Endothelial cell of umbilical vein (primary cell): ENCODE data around the gene WDR26. TPM values are rescaled to one million over a fixed set of nuclear protein-coding genes. Genes with fewer than 3 reads are reported as not detected.
"Not testable (repeated sequence)": the region's sequence is repeated elsewhere in the genome, so short reads cannot be mapped to it uniquely, and the experiment has no call there.

Source experiments
- BruUV-seq: library from RNA; stranded (reverse); fragments of 400-500 nt; replicated peaks from 2 replicates; lab custom pipeline; 2021; lab: Mats Ljungman, UMichigan
- CTCF ChIA-PET: fragments of 300-600, 350-600 bp; sonication (Branson Sonifier 250); formaldehyde crosslinking; loops from one replicate; lab custom pipeline; 2021; ENCODE audit warnings: antibody characterized with exemption, inconsistent platforms; lab: Charles Lee
- POLR2A ChIA-PET: fragments of 300-600, 350-600 bp; sonication (Branson Sonifier 250); formaldehyde crosslinking; loops from one replicate; lab custom pipeline; 2021; ENCODE audit warnings: antibody characterized with exemption, inconsistent platforms; lab: Charles Lee
- DNase-seq: peaks from one replicate; pipeline ENCODE4 v3.0.0-alpha.2; 2011; ENCODE audit warnings: low read depth, low spot score
- FAIRE-seq: peaks from 2 replicates; lab custom pipeline; 2011; peaks lifted over from hg19 to GRCh38; lab: Jason Lieb, UNC
- H2AFZ ChIP-seq: 2 replicates; pipeline ENCODE4 v1.6.0; 2012; ENCODE audit warnings: low read depth, low read length, control low read depth, inconsistent platforms
- H3K27ac ChIP-seq: 2 replicates; pipeline ENCODE4 v1.5.1; 2011; ENCODE audit warnings: low read depth, mild to moderate bottlenecking, control low read depth, low read length, moderate library complexity; ENCODE audit not compliant: insufficient read depth
- H3K27me3 ChIP-seq, 2 experiments: 2 replicates each; pipeline versions ENCODE4 v1.6.0 to v1.6.1; 2011; ENCODE audit warnings: low read length in 2 of 2, mixed read lengths in 1 of 2; ENCODE audit not compliant: control insufficient read depth in 2 of 2, insufficient read depth in 2 of 2
- H3K36me3 ChIP-seq, 2 experiments: 2 replicates in 1 of 2; 3 replicates in 1 of 2; pipeline ENCODE4 v1.5.1; 2011; ENCODE audit warnings: low read length in 2 of 2, mild to moderate bottlenecking in 1 of 2, moderate library complexity in 1 of 2; ENCODE audit not compliant: control insufficient read depth in 2 of 2, insufficient read depth in 2 of 2; ENCODE audit errors: extremely low read depth in 1 of 2
- H3K4me1 ChIP-seq: 3 replicates; pipeline ENCODE4 v1.5.1; 2011; ENCODE audit warnings: mild to moderate bottlenecking, low read length; ENCODE audit not compliant: control insufficient read depth, insufficient read depth; ENCODE audit errors: extremely low read depth
- H3K4me2 ChIP-seq: 2 replicates; pipeline ENCODE4 v1.6.1; 2011; ENCODE audit warnings: low read length, control low read depth, mixed read lengths; ENCODE audit not compliant: insufficient read depth
- H3K4me3 ChIP-seq, 3 experiments: fragments of 200-600 bp in 1 of 3; sonication (generic), shearing (Covaris generic) in 1 of 3; replicated peaks in 1 of 3; 2 replicates each; pipeline ENCODE4 v1.5.1; 2011 to 2016; ENCODE audit warnings: control low read depth in 3 of 3, low read length in 3 of 3, mild to moderate bottlenecking in 2 of 3, inconsistent platforms in 1 of 3, low read depth in 1 of 3, moderate library complexity in 1 of 3; ENCODE audit not compliant: insufficient read depth in 1 of 3
- H3K79me2 ChIP-seq: 2 replicates; pipeline ENCODE4 v1.6.0; 2012; ENCODE audit warnings: low read length, inconsistent platforms; ENCODE audit not compliant: control insufficient read depth, insufficient read depth
- H3K9ac ChIP-seq: replicated peaks from 2 replicates; pipeline ENCODE3; 2011; ENCODE audit warnings: low read length, control low read depth; ENCODE audit not compliant: insufficient read depth; ENCODE audit errors: extremely low read depth
- H3K9me1 ChIP-seq: replicated peaks from 3 replicates; pipeline ENCODE4 v1.6.0; 2011; ENCODE audit warnings: mild to moderate bottlenecking, low read length; ENCODE audit not compliant: control insufficient read depth, insufficient read depth; ENCODE audit errors: extremely low read depth
- H3K9me3 ChIP-seq: replicated peaks from 2 replicates; pipeline ENCODE4 v1.5.1; 2012; ENCODE audit warnings: low read length, inconsistent platforms; ENCODE audit not compliant: control insufficient read depth, insufficient read depth
- H4K20me1 ChIP-seq: replicated peaks from 2 replicates; pipeline ENCODE3; 2011; ENCODE audit warnings: mild to moderate bottlenecking, low read length; ENCODE audit not compliant: control insufficient read depth, insufficient read depth; ENCODE audit errors: extremely low read depth
- dilution Hi-C: fragments of 300-500 bp; cut with MboI; formaldehyde crosslinking; loops from one replicate; pipeline ENCODE4 v1.15.0; 2019; ENCODE audit warnings: low sequenced_read_pairs; ENCODE audit not compliant: extremely low pct_ligation_motif_present
- intact Hi-C: fragments of 100-400 bp; cut with micrococcal nuclease; formaldehyde crosslinking; loops from one replicate; pipeline ENCODE4 v1.10.0; 2022
- polyA plus RNA-seq, 4 experiments: library from polyadenylated mRNA; depleted of rRNA in 3 of 4; stranded (reverse) in 3 of 4; unstranded in 1 of 4; fragments of >200 nt; gene quantifications; 2 replicates each; pipeline versions ENCODE4 v1.2.1 to v1.2.3, GENCODE V29; 2011 to 2012; ENCODE audit warnings: missing spikeins in 1 of 4
- total RNA-seq: library from RNA; stranded (reverse); gene quantifications from 2 replicates; pipeline ENCODE4 v1.2.3, GENCODE V29; 2021

The WDR26 gene
- total and polyA plus RNA-seq, 2 donors (not counting 3 experiments of a cell fraction or from before 2014, with no cell fraction given): 26.7 to 92.4 TPM

GRCh38 chr1:224480888-224481459 is 46.4 kb upstream of the WDR26 start:
- H3K36me3 ChIP-seq, H4K20me1 ChIP-seq, dilution Hi-C loops, H3K4me3 ChIP-seq, DNase-seq, CTCF ChIA-PET, H3K27me3 ChIP-seq, BruUV-seq, H3K4me1 ChIP-seq, intact Hi-C loops, H3K4me2 ChIP-seq, H3K27ac ChIP-seq, FAIRE-seq, POLR2A ChIA-PET, H3K79me2 ChIP-seq, H3K9me3 ChIP-seq, H2AFZ ChIP-seq, H3K9ac ChIP-seq, H3K9me1 ChIP-seq: not testable (repeated sequence)

DNA sequence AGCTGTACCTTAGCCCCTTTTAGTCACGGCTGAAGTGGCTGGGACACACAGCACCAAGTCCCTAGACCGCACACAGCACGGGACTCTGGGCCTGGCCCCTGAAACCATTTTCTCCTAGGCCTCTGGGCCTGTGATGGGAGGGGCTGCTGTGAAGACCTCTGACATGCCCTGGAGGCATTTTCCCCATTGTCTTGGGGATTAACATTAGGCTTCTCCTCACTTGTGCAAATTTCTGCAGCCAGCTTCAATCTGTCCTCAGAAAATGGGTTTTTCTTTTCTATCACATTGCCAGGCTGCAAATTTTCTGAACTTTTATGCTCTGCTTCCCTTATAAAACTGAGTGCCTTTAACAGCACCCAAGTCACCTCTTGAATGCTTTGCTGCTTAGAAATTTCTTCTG is 45.6 kb upstream of the WDR26 start:
- H3K9ac ChIP-seq, BruUV-seq, dilution Hi-C loops: not testable (repeated sequence)

More for the DNA sequence above, 45.6 kb upstream of the WDR26 start:
- FAIRE-seq, H3K27me3 ChIP-seq, H3K9me3 ChIP-seq, H3K27ac ChIP-seq, H3K9me1 ChIP-seq, H3K4me1 ChIP-seq, H2AFZ ChIP-seq, CTCF ChIA-PET, H3K4me3 ChIP-seq, H3K36me3 ChIP-seq, H4K20me1 ChIP-seq, intact Hi-C loops, POLR2A ChIA-PET, H3K79me2 ChIP-seq, H3K4me2 ChIP-seq, DNase-seq: not testable (repeated sequence)
